ENCODE results near the gene MPZL2. TPM values are rescaled to one million over a fixed set of nuclear protein-coding genes. Genes with fewer than 3 reads are reported as not detected.
"Not testable (repeated sequence)": the region's sequence is repeated elsewhere in the genome, so short reads cannot be mapped to it uniquely, and the experiment has no call there.

MPZL2 gene
- total RNA-seq, 1 donor from 2014 or later, result 2.3 TPM

DNA sequence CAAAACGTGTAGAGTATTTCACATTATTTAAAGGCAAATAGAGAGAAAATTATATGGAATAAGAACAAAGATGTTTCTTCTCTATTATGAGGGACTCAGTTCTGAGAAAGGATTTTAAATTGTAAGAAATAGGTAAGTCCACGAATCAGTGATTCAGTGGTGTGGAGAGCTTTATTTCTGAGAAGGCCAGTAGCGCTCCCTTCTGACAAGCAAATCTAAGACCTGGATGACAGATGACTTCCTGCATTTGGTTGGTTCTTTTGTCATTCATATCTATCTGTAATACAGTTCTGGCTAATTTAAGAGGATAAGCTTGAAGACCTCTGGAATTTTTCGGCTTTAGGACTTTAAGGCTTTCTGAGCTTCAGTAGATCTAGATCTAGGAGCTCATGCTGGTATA lies 47.4 kb upstream of the MPZL2 start:
- H3K4me3 ChIP-seq, result no peak overlapping the region
- DNase-seq (ENCODE audit: low spot score), result no peak
- H3K4me1 ChIP-seq, result peaks cover 20% of the 10 kb centered on the region
- no peak overlapping the region for H3K9ac ChIP-seq
- no peaks in the 10 kb centered on the region for H4K20me1 ChIP-seq (ENCODE audit: low read depth)
- Mint-ChIP-seq H3K4me3 (no peak overlapping the region), H3K27ac (no peak overlapping the region), H3K9me3 (peaks cover 1% of the 10 kb centered on the region), H3K36me3 (no peaks in the 10 kb centered on the region), H3K27me3 (ENCODE audit: insufficient read depth, low read depth) (peaks cover 11% of the 10 kb centered on the region), H3K4me1 (peaks cover 25% of the 10 kb centered on the region)
- H3K36me3 ChIP-seq, result no peaks in the 10 kb centered on the region
- H3K79me2 ChIP-seq (ENCODE audit: low read depth), result no peaks in the 10 kb centered on the region
- no peak overlapping the region for H3K27ac ChIP-seq
- no peaks in the 10 kb centered on the region for H3K27me3 ChIP-seq
- TF ChIP-seq, protein P1, sequence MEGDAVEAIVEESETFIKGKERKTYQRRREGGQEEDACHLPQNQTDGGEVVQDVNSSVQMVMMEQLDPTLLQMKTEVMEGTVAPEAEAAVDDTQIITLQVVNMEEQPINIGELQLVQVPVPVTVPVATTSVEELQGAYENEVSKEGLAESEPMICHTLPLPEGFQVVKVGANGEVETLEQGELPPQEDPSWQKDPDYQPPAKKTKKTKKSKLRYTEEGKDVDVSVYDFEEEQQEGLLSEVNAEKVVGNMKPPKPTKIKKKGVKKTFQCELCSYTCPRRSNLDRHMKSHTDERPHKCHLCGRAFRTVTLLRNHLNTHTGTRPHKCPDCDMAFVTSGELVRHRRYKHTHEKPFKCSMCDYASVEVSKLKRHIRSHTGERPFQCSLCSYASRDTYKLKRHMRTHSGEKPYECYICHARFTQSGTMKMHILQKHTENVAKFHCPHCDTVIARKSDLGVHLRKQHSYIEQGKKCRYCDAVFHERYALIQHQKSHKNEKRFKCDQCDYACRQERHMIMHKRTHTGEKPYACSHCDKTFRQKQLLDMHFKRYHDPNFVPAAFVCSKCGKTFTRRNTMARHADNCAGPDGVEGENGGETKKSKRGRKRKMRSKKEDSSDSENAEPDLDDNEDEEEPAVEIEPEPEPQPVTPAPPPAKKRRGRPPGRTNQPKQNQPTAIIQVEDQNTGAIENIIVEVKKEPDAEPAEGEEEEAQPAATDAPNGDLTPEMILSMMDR (IDR thresholded peaks at IDR 0.05), result no peak
- TF ChIP-seq EZH2 (IDR thresholded peaks at IDR 0.05), result no peak
- H3K9me3 ChIP-seq (ENCODE audit: low read depth), result no peaks in the 10 kb centered on the region
- H3F3A ChIP-seq (ENCODE audit: low read depth), result peaks cover 16% of the 10 kb centered on the region
- no peak overlapping the region for H2AFZ ChIP-seq (replicated peaks)
- H3K4me2 ChIP-seq, result no peak overlapping the region

DNA sequence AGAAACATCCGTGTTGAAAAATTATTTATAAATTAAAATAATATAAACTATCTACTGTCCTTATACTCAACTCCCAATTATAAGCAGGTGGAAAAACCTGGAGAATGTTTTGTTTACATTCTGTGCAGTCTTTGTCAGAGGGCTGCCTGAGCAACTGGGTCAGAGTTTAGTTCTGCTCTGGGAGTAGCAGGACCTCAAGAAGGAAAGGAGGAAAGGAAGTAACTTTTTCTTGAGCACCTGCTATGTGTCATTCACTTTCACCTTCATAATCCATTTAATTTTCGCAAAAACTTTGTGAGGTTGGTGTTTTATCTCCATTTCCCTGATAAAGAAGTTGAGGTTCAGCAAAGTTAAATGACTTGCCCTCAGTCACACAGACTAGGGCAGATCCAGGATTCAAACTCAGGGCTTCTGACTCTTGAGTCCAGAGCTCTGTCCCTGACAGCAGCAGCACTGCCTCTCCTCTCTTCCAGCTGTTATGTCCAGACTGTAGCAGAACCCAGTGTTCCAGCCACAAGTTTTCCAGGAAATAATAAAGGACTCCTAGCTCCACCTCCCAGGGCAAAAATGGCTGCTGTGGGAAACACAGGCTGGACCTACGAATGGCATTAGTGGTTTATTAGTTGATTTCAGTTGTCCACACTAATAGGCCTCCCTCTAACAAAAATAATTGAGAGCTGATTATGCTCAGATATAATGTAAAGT lies 46.8 kb upstream of the MPZL2 start:
- no peaks in the 10 kb centered on the region for H3K79me2 ChIP-seq (ENCODE audit: low read depth)
- Mint-ChIP-seq H3K27ac (no peak overlapping the region), H3K36me3 (no peaks in the 10 kb centered on the region), H3K4me3 (no peak overlapping the region), H3K4me1 (peaks cover 20% of the 10 kb centered on the region), H3K9me3 (peaks cover 1% of the 10 kb centered on the region), H3K27me3 (ENCODE audit: insufficient read depth, low read depth) (peaks cover 11% of the 10 kb centered on the region)
- H3F3A ChIP-seq (ENCODE audit: low read depth), result peaks cover 10% of the 10 kb centered on the region
- H4K20me1 ChIP-seq (ENCODE audit: low read depth), result no peaks in the 10 kb centered on the region
- H3K9ac ChIP-seq, result no peak overlapping the region
- peaks cover 15% of the 10 kb centered on the region for H3K4me1 ChIP-seq
- H3K27me3 ChIP-seq, result no peaks in the 10 kb centered on the region
- H3K9me3 ChIP-seq (ENCODE audit: low read depth), result no peaks in the 10 kb centered on the region
- H3K36me3 ChIP-seq, result no peaks in the 10 kb centered on the region
- H3K4me3 ChIP-seq, result no peak overlapping the region
- TF ChIP-seq EZH2 (IDR thresholded peaks at IDR 0.05), result no peak
- TF ChIP-seq, protein P1 (IDR thresholded peaks at IDR 0.05), result no peak
- TF ChIP-seq EZH2phosphoT487 (IDR thresholded peaks at IDR 0.05), result no peak
- no peak for DNase-seq (ENCODE audit: low spot score)
- H2AFZ ChIP-seq (replicated peaks), result no peak overlapping the region
- H3K4me2 ChIP-seq, result no peak overlapping the region
- no peak overlapping the region for H3K27ac ChIP-seq

DNA sequence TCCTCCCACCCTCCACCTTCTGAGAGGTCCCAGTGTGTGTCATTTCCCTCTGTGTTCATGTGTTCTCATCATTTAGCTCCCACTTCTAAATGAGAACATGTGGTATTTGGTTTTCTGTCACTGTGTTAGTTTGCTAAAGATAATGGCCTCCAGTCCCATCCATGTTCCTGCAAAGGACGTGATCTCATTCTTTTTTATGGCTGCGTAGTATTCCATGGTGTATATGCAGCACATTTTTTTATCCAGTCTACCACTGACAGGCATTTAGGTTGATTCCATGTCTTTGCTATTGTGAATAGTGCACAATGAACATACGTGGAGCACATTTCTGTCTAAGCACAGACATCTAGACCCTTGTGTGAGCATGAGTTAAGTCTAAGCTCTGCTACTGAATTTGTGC lies 46.2 kb upstream of the MPZL2 start:
- peaks cover 16% of the 10 kb centered on the region for H3K4me1 Mint-ChIP-seq
- DNase-seq (ENCODE audit: low spot score), result no peak
- H3K27ac Mint-ChIP-seq, result no peak overlapping the region

DNA sequence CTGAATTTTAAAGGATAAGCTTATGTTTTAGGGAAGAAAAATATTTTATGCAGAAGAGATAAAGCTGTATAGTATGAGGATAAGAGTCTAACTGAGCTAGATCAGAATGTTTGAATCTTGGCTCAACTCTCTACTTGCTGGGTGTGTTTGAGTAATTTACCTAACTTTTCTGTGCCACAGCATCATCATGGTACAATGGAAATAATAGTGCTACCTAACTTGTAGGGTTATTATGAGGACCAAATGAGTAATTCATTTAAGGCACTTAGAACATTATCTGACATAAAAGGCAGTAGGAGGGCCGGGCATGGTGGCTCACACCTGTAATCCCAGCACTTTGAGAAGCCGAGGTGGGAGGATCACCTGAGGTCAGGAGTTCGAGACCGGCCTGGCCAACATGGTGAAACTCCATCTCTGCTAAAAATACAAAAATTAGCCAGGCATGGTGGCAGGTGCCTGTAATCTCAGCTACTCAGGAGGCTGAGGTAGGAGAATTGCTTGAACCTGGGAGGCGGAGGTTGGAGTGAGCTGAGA lies 45.0 kb upstream of the MPZL2 start:
- H3K27ac Mint-ChIP-seq; H3K79me2 ChIP-seq (ENCODE audit: low read depth); H3K9me3 Mint-ChIP-seq; H3K36me3 Mint-ChIP-seq; H3K27ac ChIP-seq; H2AFZ ChIP-seq (replicated peaks); H3K4me2 ChIP-seq; H3F3A ChIP-seq (ENCODE audit: low read depth); H4K20me1 ChIP-seq (ENCODE audit: low read depth); H3K4me1 Mint-ChIP-seq; H3K4me3 Mint-ChIP-seq; DNase-seq (ENCODE audit: low spot score); H3K27me3 Mint-ChIP-seq (ENCODE audit: insufficient read depth, low read depth); H3K36me3 ChIP-seq; H3K27me3 ChIP-seq; H3K4me3 ChIP-seq; H3K9ac ChIP-seq; H3K9me3 ChIP-seq (ENCODE audit: low read depth); H3K4me1 ChIP-seq: not testable (repeated sequence)

More for the DNA sequence above, 46.2 kb upstream of the MPZL2 start:
- peaks cover 11% of the 10 kb centered on the region for H3K4me1 ChIP-seq
- H4K20me1 ChIP-seq (ENCODE audit: low read depth), result no peaks in the 10 kb centered on the region
- H3K36me3 ChIP-seq, result no peaks in the 10 kb centered on the region
- TF ChIP-seq EZH2 (IDR thresholded peaks at IDR 0.05), result no peak
- TF ChIP-seq, protein P1 (IDR thresholded peaks at IDR 0.05), result no peak
- no peak for TF ChIP-seq EZH2phosphoT487 (IDR thresholded peaks at IDR 0.05)
- no peaks in the 10 kb centered on the region for H3K27me3 ChIP-seq
- H3K9me3 ChIP-seq (ENCODE audit: low read depth), result no peaks in the 10 kb centered on the region
- no peaks in the 10 kb centered on the region for H3K36me3 Mint-ChIP-seq
- H3F3A ChIP-seq (ENCODE audit: low read depth), result peaks cover 5% of the 10 kb centered on the region
- H3K4me3 ChIP-seq, result no peak overlapping the region
- H3K79me2 ChIP-seq (ENCODE audit: low read depth), result no peaks in the 10 kb centered on the region
- peaks cover 1% of the 10 kb centered on the region for H3K9me3 Mint-ChIP-seq
- H3K4me3 Mint-ChIP-seq, result no peak overlapping the region
- no peak overlapping the region for H3K27ac ChIP-seq
- no peak overlapping the region for H3K9ac ChIP-seq
- H3K4me2 ChIP-seq, result no peak overlapping the region
- no peak overlapping the region for H2AFZ ChIP-seq (replicated peaks)
- H3K27me3 Mint-ChIP-seq (ENCODE audit: insufficient read depth, low read depth), result peaks cover 9% of the 10 kb centered on the region

Data from neural progenitor cell (in vitro differentiated cells).